Testis (tissue), 3 donors: ENCODE data around the gene CRADD. TPM values are rescaled to one million over a fixed set of nuclear protein-coding genes. Genes with fewer than 3 reads are reported as not detected.

ENCODE experiments used
- DNase-seq: peaks from one replicate; pipeline ENCODE4 v3.0.0-alpha.2; 2019
- H3K27ac ChIP-seq, 2 donors: fragments of 200-600 bp; sonication (generic); one replicate each; pipeline ENCODE4 v1.5.1; 2019
- H3K27me3 ChIP-seq: fragments of 200-600 bp; sonication (generic); one replicate; pipeline ENCODE4 v1.5.1; 2019
- H3K36me3 ChIP-seq: fragments of 200-600 bp; sonication (generic); one replicate; pipeline ENCODE4 v1.5.1; 2017; ENCODE audit warnings: low read depth; ENCODE audit errors: missing control alignments
- H3K4me1 ChIP-seq: fragments of 200-600 bp; sonication (generic); one replicate; pipeline ENCODE4 v1.5.1; 2019
- H3K4me3 ChIP-seq, 2 donors: fragments of 200-600 bp; sonication (generic); one replicate each; pipeline ENCODE4 v1.5.1; 2017 to 2019
- H3K9me3 ChIP-seq: fragments of 200-600 bp; sonication (generic); one replicate; pipeline ENCODE4 v1.5.1; 2017
- POLR2A ChIP-seq: fragments of 450-650 bp; IDR thresholded peaks from one replicate; pipeline ENCODE4 v1.6.1; 2017; ENCODE audit warnings: antibody characterized with exemption, mild to moderate bottlenecking, moderate library complexity
- WGBS, 2 donors: methylation state at CpG; one replicate each; pipeline ENCODE4 v1.1.5; 2018; 5-methylcytosine and 5-hydroxymethylcytosine counted together
- intact Hi-C: fragments of 100-400 bp; cut with DNase I; formaldehyde crosslinking; loops from one replicate; pipeline ENCODE4 v1.15.1; 2023; ENCODE audit warnings: low total_unique reads
- polyA plus RNA-seq: library from polyadenylated mRNA; stranded (reverse); fragments of 350-450 nt; fragmentation: Illumina TruSeq; extraction: RNeasy Lipid Tissue Mini Kit (QIAGEN cat#74804); gene quantifications from one replicate; pipeline ENCODE4 v1.2.3, GENCODE V29; 2014; ENCODE audit warnings: low read depth, low replicate concordance; ENCODE audit not compliant: insufficient read depth
- total RNA-seq, 2 donors: library from RNA; depleted of rRNA; stranded (reverse); fragments of >200 nt; gene quantifications; one replicate each; pipeline ENCODE4 v1.2.3, GENCODE V29; 2016
- TF ChIP-seq, protein P1 (sequence below), 3 experiments: fragments of 450-650 bp in 2 of 3; fragments of 200-600 bp in 1 of 3; sonication (generic) in 1 of 3; IDR thresholded peaks; one replicate each; pipeline ENCODE4 v1.5.1; 2016 to 2019; ENCODE audit warnings: antibody characterized with exemption in 3 of 3, mild to moderate bottlenecking in 2 of 3, moderate library complexity in 1 of 3

CRADD gene
- total and polyA plus RNA-seq, 3 donors from 2014 or later: 43.2 to 53.0 (median 46.0) TPM

DNA sequence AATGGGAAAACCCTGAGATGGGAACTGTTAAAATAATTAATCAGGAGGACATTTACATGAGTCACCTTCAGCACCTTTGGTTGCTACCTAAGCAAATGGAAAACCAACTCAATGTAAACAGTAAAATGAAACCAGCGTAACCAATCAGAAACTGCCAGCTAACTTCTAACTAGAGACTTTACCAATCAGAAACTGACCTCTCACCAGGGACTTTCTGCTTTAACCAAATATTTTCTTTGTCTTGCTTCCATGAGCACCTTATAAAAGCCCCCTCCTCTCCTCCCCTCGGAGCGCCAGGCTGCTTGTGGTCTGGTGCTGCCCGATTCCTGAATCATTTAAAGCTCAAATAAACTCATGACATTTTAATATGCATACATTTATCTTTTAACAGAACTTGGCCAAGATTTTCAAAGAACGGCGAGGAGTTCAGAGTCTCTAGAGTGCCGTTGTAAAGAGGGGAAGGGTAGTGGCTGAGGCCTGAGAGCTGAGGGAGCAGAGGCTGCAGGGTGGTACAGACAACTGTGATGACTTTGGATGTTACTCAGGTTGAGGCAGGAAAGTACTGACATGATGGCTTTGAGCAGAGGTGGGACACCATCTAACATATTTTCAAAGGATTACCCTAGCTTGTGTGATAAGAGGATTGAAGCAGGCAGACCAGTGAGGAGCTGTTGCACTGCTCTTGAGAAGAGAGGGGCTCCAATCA, 183.6 kb downstream of the CRADD start:
- TF ChIP-seq POLR2A: no peak
- TF ChIP-seq, protein P1, sequence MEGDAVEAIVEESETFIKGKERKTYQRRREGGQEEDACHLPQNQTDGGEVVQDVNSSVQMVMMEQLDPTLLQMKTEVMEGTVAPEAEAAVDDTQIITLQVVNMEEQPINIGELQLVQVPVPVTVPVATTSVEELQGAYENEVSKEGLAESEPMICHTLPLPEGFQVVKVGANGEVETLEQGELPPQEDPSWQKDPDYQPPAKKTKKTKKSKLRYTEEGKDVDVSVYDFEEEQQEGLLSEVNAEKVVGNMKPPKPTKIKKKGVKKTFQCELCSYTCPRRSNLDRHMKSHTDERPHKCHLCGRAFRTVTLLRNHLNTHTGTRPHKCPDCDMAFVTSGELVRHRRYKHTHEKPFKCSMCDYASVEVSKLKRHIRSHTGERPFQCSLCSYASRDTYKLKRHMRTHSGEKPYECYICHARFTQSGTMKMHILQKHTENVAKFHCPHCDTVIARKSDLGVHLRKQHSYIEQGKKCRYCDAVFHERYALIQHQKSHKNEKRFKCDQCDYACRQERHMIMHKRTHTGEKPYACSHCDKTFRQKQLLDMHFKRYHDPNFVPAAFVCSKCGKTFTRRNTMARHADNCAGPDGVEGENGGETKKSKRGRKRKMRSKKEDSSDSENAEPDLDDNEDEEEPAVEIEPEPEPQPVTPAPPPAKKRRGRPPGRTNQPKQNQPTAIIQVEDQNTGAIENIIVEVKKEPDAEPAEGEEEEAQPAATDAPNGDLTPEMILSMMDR (IDR thresholded peaks at IDR 0.05): no peak
- WGBS, 2 donors: 81 to 84% methylated on average over 7 of the region's 7 CpGs
- intact Hi-C loops: no loop called here

DNA sequence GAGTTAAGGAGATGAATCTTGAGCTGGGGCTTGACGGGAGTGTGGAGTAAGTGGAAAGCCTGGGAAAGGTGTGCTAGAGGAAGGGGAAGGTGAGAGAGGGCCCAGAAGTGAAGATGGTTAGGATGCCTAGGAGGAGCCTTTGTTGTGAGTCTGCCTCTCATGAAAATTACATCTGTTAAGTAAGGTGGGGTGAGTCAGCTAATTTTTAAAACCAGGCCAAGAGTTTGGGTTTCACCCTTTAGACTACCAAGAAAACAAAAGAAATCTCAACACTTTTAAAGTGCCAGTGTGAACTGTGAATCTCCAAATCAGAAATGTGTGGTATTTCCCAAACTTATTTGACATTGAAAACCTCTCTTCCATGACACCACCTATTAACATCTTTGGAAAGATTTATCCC, 185.2 kb downstream of the CRADD start:
- Histone ChIP-seq H3K27ac (no peak overlapping the region), H3K9me3 (no peaks in the 10 kb centered on the region), H3K36me3 (no peaks in the 10 kb centered on the region), H3K4me1 (no peaks in the 10 kb centered on the region), H3K4me3 (no peak overlapping the region), H3K27me3 (no peaks in the 10 kb centered on the region)
- no peak for TF ChIP-seq POLR2A
- TF ChIP-seq, protein P1 (IDR thresholded peaks at IDR 0.05): no peak
- DNase-seq: no peak
- intact Hi-C loops: no loop called here
- 91 to 94% methylated on average over 1 of the region's 1 CpG for whole genome bisulfite sequencing, 2 donors

More for the DNA sequence above, 183.6 kb downstream of the CRADD start:
- Histone ChIP-seq H3K9me3 (no peaks in the 10 kb centered on the region), H3K27ac (no peak overlapping the region), H3K36me3 (no peaks in the 10 kb centered on the region), H3K4me1 (no peaks in the 10 kb centered on the region), H3K4me3 (no peak overlapping the region), H3K27me3 (no peaks in the 10 kb centered on the region)
- DNase-seq: no peak

DNA sequence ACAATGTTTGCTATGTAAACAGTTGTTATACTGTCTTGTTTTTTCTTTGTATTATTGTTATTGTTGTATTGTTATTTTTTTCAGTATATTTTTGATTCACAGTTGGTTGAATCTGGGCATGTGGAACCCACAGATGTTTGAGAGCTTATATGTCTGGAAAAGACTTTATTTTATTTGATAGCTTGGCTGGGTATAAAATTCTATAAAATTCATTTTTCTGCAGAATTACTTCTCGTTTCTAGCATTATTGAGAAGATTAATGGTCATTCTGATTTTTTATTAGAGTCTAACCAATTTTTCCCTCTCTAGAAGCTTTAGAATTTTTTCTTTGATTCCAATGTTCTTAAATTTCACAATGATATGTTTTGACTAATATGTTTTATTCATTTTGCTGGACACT, 188.6 kb downstream of the CRADD start:
- Histone ChIP-seq H3K4me1 (no peaks in the 10 kb centered on the region), H3K27ac (no peak overlapping the region), H3K9me3 (no peaks in the 10 kb centered on the region), H3K4me3 (no peak overlapping the region), H3K27me3 (no peaks in the 10 kb centered on the region), H3K36me3 (no peaks in the 10 kb centered on the region)
- no peak for TF ChIP-seq POLR2A
- TF ChIP-seq, protein P1 (IDR thresholded peaks at IDR 0.05): no peak
- no peak for DNase-seq
- 97 to 100% methylated on average over 1 of the region's 1 CpG for WGBS, 2 donors
- intact Hi-C loops: no loop called here

DNA sequence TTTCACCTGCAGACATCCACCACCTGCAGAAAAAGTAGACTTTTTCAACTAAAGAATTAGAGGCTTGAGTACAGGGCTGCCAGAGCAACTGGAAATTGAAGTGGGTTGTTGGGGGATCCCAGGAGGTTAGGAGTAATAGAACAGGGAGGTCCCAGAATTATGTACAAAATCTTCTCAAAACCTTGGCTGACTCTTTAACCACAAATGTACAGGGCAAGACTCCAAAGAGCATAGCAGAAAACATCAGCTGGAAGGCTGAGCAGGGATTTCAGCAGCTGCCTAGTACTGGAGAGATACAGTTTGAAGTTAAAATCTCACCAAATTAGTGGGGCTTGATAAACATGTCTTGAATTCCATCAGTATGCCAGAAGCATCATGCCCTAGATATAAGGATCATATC, 191.6 kb downstream of the CRADD start:
- no peak overlapping the region for H3K4me3 ChIP-seq
- intact Hi-C loops: no loop called here

More for the DNA sequence above, 191.6 kb downstream of the CRADD start:
- Histone ChIP-seq H3K27ac (no peak overlapping the region), H3K36me3 (no peaks in the 10 kb centered on the region), H3K9me3 (no peaks in the 10 kb centered on the region), H3K27me3 (no peaks in the 10 kb centered on the region), H3K4me1 (no peaks in the 10 kb centered on the region)
- TF ChIP-seq POLR2A: no peak
- TF ChIP-seq, protein P1 (IDR thresholded peaks at IDR 0.05): no peak
- DNase-seq: peak; percentile 30
